ENCODE results near the gene TUBGCP4.

The TUBGCP4 gene

GRCh38 chr15:43402255-43402654 lies 31.4 kb downstream of the TUBGCP4 start:
- no peak for DNase-seq (ENCODE audit: low read depth in 2 of 2)

- DNase-seq (ENCODE audit: low read depth in 2 of 2) = no peak
These were observed 32.7 kb downstream of the TUBGCP4 start for GRCh38 chr15:43403616-43404015.

GRCh38 chr15:43404130-43404529 lies 33.2 kb downstream of the TUBGCP4 start:
- no peak for DNase-seq (ENCODE audit: low read depth in 2 of 2)

GRCh38 chr15:43406189-43406588 lies 35.3 kb downstream of the TUBGCP4 start:
- no peak for DNase-seq (ENCODE audit: low read depth in 2 of 2)

- no peak for DNase-seq (ENCODE audit: low read depth in 2 of 2)
These were observed 35.9 kb downstream of the TUBGCP4 start for GRCh38 chr15:43406808-43407207.

GRCh38 chr15:43408789-43409188 lies 37.9 kb downstream of the TUBGCP4 start:
- DNase-seq (ENCODE audit: low read depth in 2 of 2) = no peak

GRCh38 chr15:43410572-43411214 lies 39.8 kb downstream of the TUBGCP4 start:
- DNase-seq (ENCODE audit: low read depth in 2 of 2) = no peak

- DNase-seq (ENCODE audit: low read depth in 2 of 2) = no peak
These were observed 41.2 kb downstream of the TUBGCP4 start for GRCh38 chr15:43412096-43412495.

GRCh38 chr15:43414196-43414595 lies 43.3 kb downstream of the TUBGCP4 start:
- DNase-seq (ENCODE audit: low read depth in 2 of 2) = no peak

GRCh38 chr15:43420435-43420834 lies 49.5 kb downstream of the TUBGCP4 start:
- no peak for DNase-seq (ENCODE audit: low read depth in 2 of 2)

- DNase-seq (ENCODE audit: low read depth in 2 of 2) = no peak
These were observed 50.0 kb downstream of the TUBGCP4 start for GRCh38 chr15:43420876-43421275.

GRCh38 chr15:43423793-43424192 lies 52.9 kb downstream of the TUBGCP4 start:
- no peak for DNase-seq (ENCODE audit: low read depth in 2 of 2)

GRCh38 chr15:43429687-43430086 lies 58.8 kb downstream of the TUBGCP4 start:
- no peak for DNase-seq (ENCODE audit: low read depth in 2 of 2)

- DNase-seq (ENCODE audit: low read depth in 2 of 2) = no peak
These were observed 62.3 kb downstream of the TUBGCP4 start for GRCh38 chr15:43433165-43433564.

GRCh38 chr15:43433661-43434303 lies 62.9 kb downstream of the TUBGCP4 start:
- no peak for DNase-seq (ENCODE audit: low read depth in 2 of 2)

GRCh38 chr15:43434446-43434845 lies 63.5 kb downstream of the TUBGCP4 start:
- no peak for DNase-seq (ENCODE audit: low read depth in 2 of 2)

- no peak for DNase-seq (ENCODE audit: low read depth in 2 of 2)
These were observed 65.5 kb downstream of the TUBGCP4 start for GRCh38 chr15:43436395-43436794.

- no peak for DNase-seq (ENCODE audit: low read depth in 2 of 2)
These were observed 68.4 kb downstream of the TUBGCP4 start for GRCh38 chr15:43439268-43439667.

GRCh38 chr15:43440721-43441281 lies 69.9 kb downstream of the TUBGCP4 start:
- peak; percentile 4 to 25 for DNase-seq (ENCODE audit: low read depth in 2 of 2)

GRCh38 chr15:43441316-43441715 lies 70.4 kb downstream of the TUBGCP4 start:
- DNase-seq (ENCODE audit: low read depth in 2 of 2) = no peak

- DNase-seq (ENCODE audit: low read depth in 2 of 2) = no peak
These were observed 75.4 kb downstream of the TUBGCP4 start for GRCh38 chr15:43446344-43446743.

- DNase-seq (ENCODE audit: low read depth in 2 of 2) = no peak
These were observed 79.1 kb downstream of the TUBGCP4 start for GRCh38 chr15:43449981-43450380.

All from stimulated activated CD8-positive, alpha-beta memory T cell treated with anti-CD3 and anti-CD28 coated beads, Interleukin-15, amount 100 ng/mL, for 48 hours (primary cell).